GM12878 (cell line): ENCODE data around the gene CTCFL.

Experiments
- POLR2AphosphoS5 ChIP-seq: IDR thresholded peaks from 2 replicates; pipeline ENCODE4 v1.6.1; 2011; ENCODE audit warnings: mild to moderate bottlenecking, low read length, inconsistent platforms
- RFX5 ChIP-seq: IDR thresholded peaks from 2 replicates; pipeline ENCODE4 v1.6.1; 2011; ENCODE audit warnings: low read depth, low read length, improper control_type of control experiment

GRCh38 chr20:57508381-57508780 lies 16.6 kb downstream of the CTCFL start:
- TF ChIP-seq RFX5 (no peak), POLR2AphosphoS5 (no peak)
